GDM1 (cell line): Measurements from ENCODE around the gene PTGS2.

Source experiments
- DNase-seq: peaks from one replicate; lab custom pipeline; 2025; lab: John Stamatoyannopoulos, UW

PTGS2 gene

GRCh38 chr1:186680245-186681061 lies at the start of gene PTGS2:
TSS of gene PTGS2 (minus strand) at chr1:186680423. CDS start at chr1:186680290, 133 bp downstream.
- DNase-seq, result peak; percentile 86

DNA sequence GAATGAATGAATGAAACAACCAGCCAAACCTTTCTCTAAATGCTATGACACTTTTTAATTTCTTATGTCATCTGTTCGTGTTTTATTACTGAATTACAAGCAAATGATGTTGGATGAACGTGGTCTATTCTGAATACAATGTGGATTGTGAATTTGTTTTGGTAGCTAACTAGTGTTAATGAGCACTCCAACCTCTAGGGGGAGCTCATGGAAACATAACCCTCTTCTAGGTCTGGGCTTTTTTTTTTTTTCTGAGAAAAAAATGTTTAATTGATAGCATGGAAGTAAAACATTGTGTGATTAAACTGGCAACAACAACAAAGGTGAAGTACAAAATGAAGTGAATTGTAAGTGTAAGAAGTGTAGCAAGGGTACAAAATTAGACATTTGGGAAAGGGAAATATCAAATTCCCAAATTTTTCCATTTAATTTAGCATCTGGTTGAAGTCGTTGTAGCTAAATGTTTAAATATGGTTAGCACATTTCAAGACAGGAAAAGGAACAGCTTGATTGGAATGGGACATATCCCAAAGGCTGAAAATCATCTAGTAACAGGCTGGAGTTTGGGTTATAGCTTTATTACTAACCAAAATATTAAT lies 42.6 kb upstream of the PTGS2 start:
- peak; percentile 51 for DNase-seq

DNA sequence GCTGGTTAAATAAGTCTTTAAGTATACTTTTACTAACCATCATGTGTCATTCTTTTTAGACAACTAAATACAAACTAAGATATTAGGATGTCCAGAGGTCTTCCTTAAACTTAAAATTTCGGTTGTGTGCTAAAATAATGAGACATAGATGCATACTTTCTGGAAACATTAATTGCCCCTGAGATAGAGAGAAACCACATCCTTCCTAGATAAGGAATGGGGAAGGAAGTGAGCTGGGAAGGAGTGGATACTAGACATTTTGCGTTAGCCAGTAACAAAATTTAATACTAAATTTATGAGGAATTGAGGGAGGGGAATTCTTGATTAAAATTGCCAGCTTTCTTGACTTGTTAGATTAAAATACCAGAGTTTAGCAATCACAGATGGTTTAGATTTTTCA lies 37.1 kb upstream of the PTGS2 start:
- no peak for DNase-seq

DNA sequence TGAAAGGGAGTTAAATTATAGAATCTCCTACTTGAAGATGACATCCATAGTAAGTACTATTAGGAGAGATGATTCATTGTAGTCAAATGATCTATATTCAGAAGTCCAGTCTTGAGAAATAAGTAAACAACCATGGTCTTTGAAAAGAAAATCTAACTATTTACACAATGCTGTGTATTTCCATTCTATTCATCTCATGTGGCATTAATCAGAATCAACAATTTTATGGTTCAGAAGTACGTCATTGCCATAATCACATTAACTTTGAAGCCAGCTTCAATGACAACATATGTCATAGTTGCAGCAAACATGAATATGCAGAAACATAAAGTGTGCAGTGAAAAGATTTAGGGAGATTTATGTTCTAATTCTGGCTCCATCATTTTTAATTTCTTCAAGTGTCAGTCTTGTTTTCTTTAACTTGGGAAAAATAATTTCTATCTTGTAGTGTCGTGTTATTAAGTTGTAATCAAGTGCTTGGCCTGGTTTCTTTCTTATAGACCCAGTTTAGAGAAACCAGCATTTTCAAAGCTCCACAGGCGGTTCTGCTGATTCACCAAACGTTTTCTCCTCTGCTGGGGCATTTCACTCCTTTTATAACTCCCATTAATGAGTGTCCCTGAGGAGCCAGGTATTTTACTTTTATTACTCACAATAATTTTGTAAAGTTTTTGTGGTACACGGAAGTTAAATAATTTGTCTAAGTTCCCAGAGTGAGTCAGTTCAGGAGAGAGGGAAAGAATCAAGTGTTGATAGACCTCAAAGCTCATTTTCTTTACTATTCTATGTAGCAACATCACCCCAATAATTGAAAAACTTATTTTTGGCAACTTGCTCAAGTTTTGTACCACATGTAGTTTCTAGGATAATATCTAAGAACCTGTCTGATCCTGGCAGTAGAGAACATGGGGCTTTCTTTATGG lies 35.9 kb upstream of the PTGS2 start:
- no peak for DNase-seq

GRCh38 chr1:186710696-186711095 lies 30.5 kb upstream of the PTGS2 start:
- DNase-seq, result no peak

GRCh38 chr1:186708694-186709097 lies 28.5 kb upstream of the PTGS2 start:
- no peak for DNase-seq

DNA sequence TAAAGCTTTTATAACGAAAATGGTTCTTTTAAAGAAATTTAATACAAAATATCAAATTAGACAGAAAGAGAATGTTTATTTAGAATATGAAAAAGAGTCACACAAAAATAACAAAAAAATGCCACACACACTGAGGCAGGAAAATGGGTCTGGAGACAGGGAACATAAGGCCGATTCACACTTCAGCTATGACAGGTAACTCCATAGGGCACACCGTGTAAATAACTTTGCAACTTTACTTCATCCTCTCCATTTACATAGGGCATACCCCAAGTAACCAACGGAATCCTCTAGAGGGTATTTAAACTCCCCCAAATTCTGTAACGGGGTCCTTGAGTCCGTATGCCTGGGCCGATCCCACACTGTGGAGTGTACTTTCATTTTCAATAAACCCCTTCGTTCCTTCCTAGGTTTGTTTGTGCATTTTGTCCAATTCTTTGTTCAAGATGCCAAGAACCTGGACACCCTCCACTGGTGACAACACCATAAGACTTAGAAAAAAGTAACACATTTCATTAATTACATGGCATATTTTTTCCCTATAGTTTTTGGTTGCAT lies 23.1 kb upstream of the PTGS2 start:
- no peak for DNase-seq

GRCh38 chr1:186700722-186701121 lies 20.5 kb upstream of the PTGS2 start:
- no peak for DNase-seq

DNA sequence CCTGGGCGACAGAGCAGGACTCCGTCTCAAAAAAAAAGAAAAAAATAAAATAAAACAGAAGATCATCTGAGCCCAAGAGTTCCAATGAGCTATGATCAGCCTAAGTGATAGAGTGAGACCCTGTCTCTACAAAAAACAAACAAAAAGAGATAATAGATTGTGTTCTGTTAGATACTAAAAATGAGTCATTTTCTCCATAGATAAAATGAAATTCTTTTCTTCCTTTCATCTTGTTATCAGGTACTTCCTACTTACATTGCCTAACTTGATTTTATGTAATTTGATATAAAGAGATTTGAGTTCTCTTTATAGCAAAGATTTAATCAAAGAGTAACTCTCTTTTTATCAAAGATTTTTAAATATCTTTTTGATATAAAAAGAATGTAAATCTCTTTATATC lies 19.3 kb upstream of the PTGS2 start:
- no peak for DNase-seq

DNA sequence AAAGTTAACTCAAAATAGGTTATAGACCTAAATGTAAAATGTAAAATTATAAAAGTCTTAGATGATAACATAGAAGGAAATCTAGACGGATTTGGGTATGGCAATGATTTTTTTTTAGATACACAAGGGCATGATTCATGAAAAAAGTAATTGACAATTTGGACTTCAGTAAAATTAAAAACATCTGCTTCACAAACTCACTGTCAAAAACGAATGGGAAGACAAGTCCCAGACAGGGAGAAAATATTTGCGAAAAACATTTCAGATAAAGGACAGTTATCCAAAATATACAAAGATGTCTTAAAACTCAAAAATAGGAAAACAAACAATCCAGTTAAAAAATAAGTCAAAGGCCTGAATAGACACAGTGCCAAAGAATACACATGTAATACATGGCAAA lies 9.7 kb upstream of the PTGS2 start:
- DNase-seq, result no peak

GRCh38 chr1:186689376-186689775 lies 9.2 kb upstream of the PTGS2 start:
- DNase-seq, result no peak

GRCh38 chr1:186683652-186684410 lies 3.6 kb upstream of the PTGS2 start:
- DNase-seq, result no peak

- no peak for DNase-seq
Measured at GRCh38 chr1:186682736-186683135, 2.5 kb upstream of the PTGS2 start.

DNA sequence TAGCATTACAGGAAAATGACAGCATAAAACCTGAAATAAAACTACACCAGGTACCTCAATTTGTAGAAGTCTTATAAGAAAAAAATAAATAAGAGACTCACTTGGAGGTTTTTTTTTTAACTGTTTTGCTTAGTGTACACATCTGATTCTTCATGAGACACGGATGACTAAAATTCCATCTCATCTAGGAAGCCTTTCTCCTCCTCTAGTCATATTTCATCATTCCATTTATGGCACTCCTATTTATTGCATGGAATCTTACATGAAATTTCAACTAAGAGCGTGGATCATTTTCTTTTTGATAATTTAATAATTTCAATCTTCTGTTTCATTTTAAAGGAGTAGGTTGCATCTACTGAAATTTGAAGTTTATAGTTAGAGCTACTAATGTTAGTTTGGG lies 1.6 kb upstream of the PTGS2 start:
- DNase-seq, result no peak

DNA sequence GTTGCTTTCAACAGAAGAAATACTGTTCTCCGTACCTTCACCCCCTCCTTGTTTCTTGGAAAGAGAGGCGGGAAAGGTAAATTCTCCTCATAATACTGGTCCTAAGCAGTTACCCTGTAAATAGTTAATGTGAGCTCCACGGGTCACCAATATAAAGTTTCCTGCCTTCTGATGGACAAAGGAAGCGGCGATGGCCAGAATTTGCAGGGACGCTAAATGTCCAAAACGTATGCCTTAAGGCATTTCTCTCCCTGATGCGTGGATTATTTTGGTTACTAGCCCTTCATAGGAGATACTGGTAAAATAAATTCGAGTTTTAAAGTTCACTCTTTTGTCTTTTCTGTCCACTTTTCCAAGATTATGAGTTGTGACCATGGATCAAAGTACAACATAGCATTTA lies 898 bp upstream of the PTGS2 start:
- DNase-seq, result no peak

- DNase-seq, result no peak
Measured at GRCh38 chr1:186679924-186680244, 339 bp downstream of the PTGS2 start.

- DNase-seq, result no peak
Measured at GRCh38 chr1:186678155-186678554, 2.1 kb downstream of the PTGS2 start.

DNA sequence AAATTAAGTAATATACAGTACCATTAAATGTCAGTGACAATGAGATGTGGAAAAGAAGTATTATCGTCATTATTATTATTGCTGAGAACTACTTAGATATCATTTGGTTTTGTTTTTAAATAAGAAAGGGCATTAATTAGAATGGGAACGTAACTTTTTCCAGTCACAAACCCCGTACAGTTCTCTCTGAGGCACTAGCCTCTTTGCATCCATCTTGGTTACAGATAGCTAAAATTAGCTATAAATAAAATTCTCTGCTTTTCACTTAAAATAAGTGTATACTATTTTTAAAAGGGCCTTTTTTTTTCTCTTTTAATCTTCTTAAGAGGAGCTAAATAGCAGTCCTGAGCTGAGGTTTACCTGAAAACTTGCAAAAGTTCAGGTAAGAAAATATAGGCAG lies 7.6 kb downstream of the PTGS2 start:
- DNase-seq, result no peak

DNA sequence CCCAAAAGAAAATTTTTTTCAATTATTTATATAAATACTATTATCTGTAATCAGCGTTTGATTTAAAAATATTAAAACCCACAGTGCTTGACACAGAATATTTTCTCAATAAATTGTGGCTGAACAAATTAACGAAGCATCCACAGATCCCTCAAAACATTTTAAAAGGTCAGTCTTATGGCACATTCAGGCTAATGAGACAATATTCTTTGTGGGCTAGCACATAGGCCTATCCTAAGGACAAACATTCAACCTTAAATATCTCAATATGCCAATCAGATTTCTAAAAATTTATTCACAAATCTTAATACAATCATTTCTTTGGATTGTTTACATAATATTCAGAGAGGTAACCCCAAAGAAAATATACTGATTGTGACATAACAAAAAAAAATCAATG lies 8.1 kb downstream of the PTGS2 start:
- no peak for DNase-seq

- no peak for DNase-seq
Measured at GRCh38 chr1:186671136-186671825, 8.9 kb downstream of the PTGS2 start.
